Tibial nerve (tissue), 4 donors: ENCODE measurements around the gene CLIP3. TPM values are rescaled to one million over a fixed set of nuclear protein-coding genes. Genes with fewer than 3 reads are reported as not detected.
A peak's percentile ranks its signal among the peaks of the same experiment; 100 is the strongest.
"Not testable (repeated sequence)": the region's sequence is repeated elsewhere in the genome, so short reads cannot be mapped to it uniquely, and the experiment has no call there.

ENCODE experiments used
- DNase-seq, 2 donors: peaks; one replicate each; pipeline ENCODE4 v3.0.0-alpha.2; 2019; ENCODE audit warnings: low spot score in 2 of 2
- H3K27ac ChIP-seq, 4 donors: fragments of 200-600 bp; sonication (generic) in 3 of 4; one replicate each; pipeline ENCODE4 v1.5.1; 2017 to 2019; ENCODE audit warnings: mild to moderate bottlenecking in 1 of 4
- H3K27me3 ChIP-seq, 2 donors: fragments of 200-600 bp; sonication (generic) in 1 of 2; one replicate each; pipeline versions ENCODE4 v1.5.1 to v1.6.0; 2017 to 2019
- H3K36me3 ChIP-seq, 3 donors: fragments of 200-600 bp; sonication (generic); one replicate each; pipeline ENCODE4 v1.5.1; 2018 to 2019
- H3K4me1 ChIP-seq, 4 donors: fragments of 200-600 bp; sonication (generic) in 3 of 4; one replicate each; pipeline ENCODE4 v1.5.1; 2017 to 2019
- H3K4me3 ChIP-seq, 4 donors: fragments of 200-600 bp; sonication (generic) in 3 of 4; one replicate each; pipeline ENCODE4 v1.5.1; 2017 to 2019; ENCODE audit warnings: mild to moderate bottlenecking in 1 of 4, moderate library complexity in 1 of 4
- H3K9me3 ChIP-seq, 4 donors: fragments of 200-600 bp; sonication (generic) in 3 of 4; one replicate each; pipeline ENCODE4 v1.5.1; 2017 to 2019
- CTCF ChIP-seq, 5 experiments: fragments of 200-600 bp in 3 of 5; fragments of 450-650 bp in 2 of 5; sonication (generic) in 3 of 5; IDR thresholded peaks; one replicate each; pipeline ENCODE4 v1.5.1; 2016 to 2019; ENCODE audit warnings: antibody characterized with exemption in 5 of 5, mild to moderate bottlenecking in 3 of 5, moderate library complexity in 2 of 5
- EP300 ChIP-seq, 2 donors: sonication (generic); formaldehyde crosslinking; IDR thresholded peaks; one replicate each; pipeline ENCODE4 v1.6.1; 2017; ENCODE audit warnings: antibody characterized with exemption in 2 of 2, mild to moderate bottlenecking in 1 of 2
- POLR2A ChIP-seq, 2 donors: fragments of 450-650 bp; IDR thresholded peaks; one replicate each; pipeline ENCODE4 v1.6.1; 2017; ENCODE audit warnings: antibody characterized with exemption in 2 of 2, mild to moderate bottlenecking in 2 of 2, moderate library complexity in 2 of 2
- WGBS, 2 donors: methylation state at CpG; one replicate each; pipeline ENCODE4 v1.1.5; 2018; 5-methylcytosine and 5-hydroxymethylcytosine counted together
- total RNA-seq, 4 donors: library from RNA; depleted of rRNA; stranded (reverse); fragments of >200 nt; gene quantifications; one replicate each; pipeline ENCODE4 v1.1.0, GENCODE V29; 2016

The CLIP3 gene
- total RNA-seq, 4 donors from 2014 or later = 20.1 to 44.7 (median 24.6) TPM

GRCh38 chr19:36047835-36048234 lies 15.2 kb upstream of the CLIP3 start:
- H3K4me1 ChIP-seq = peaks cover 0 to 19% (median 8%) of the 10 kb centered on the region in 4 donors
- no peaks in the 10 kb centered on the region for H3K9me3 ChIP-seq
- no peak for DNase-seq
- no peaks in the 10 kb centered on the region for H3K36me3 ChIP-seq
- TF ChIP-seq POLR2A (IDR thresholded peaks at IDR 0.05) (no peak), EP300 (IDR thresholded peaks at IDR 0.05) (no peak), CTCF (IDR thresholded peaks at IDR 0.05) (no peak)
- peak overlapping the region in 2 of 4 donors; percentile 79 to 87 for H3K27ac ChIP-seq
- H3K4me3 ChIP-seq = no peak overlapping the region
- no peaks in the 10 kb centered on the region for H3K27me3 ChIP-seq

GRCh38 chr19:36046443-36047050 lies 13.9 kb upstream of the CLIP3 start:
- H3K36me3 ChIP-seq = no peaks in the 10 kb centered on the region
- H3K9me3 ChIP-seq = no peaks in the 10 kb centered on the region
- no peaks in the 10 kb centered on the region for H3K27me3 ChIP-seq
- WGBS, 2 donors = 52 to 61% methylated on average over 5 of the region's 5 CpGs
- TF ChIP-seq POLR2A (IDR thresholded peaks at IDR 0.05) = no peak
- TF ChIP-seq EP300 (IDR thresholded peaks at IDR 0.05) = peak in 1 of 2 donors; percentile 74
- peaks cover 0 to 27% (median 11%) of the 10 kb centered on the region in 4 donors for H3K4me1 ChIP-seq
- H3K4me3 ChIP-seq = no peak overlapping the region
- H3K27ac ChIP-seq = peak overlapping the region; percentile 38 to 87 (median 61)
- no peak for DNase-seq

- Histone ChIP-seq H3K27ac (peak overlapping the region in 2 of 4 donors; percentile 85 to 87), H3K9me3 (no peaks in the 10 kb centered on the region), H3K36me3 (peaks cover 1 to 12% (median 4%) of the 10 kb centered on the region in 3 donors), H3K27me3 (no peaks in the 10 kb centered on the region), H3K4me3 (no peak overlapping the region), H3K4me1 (peaks cover 0 to 31% (median 14%) of the 10 kb centered on the region in 4 donors)
- DNase-seq = no peak
- 80 to 83% methylated on average over 2 of the region's 2 CpGs for WGBS, 2 donors
- TF ChIP-seq CTCF (IDR thresholded peaks at IDR 0.05) = no peak
- TF ChIP-seq POLR2A (IDR thresholded peaks at IDR 0.05) = no peak
- no peak for TF ChIP-seq EP300 (IDR thresholded peaks at IDR 0.05)
Measured at GRCh38 chr19:36043952-36044351, 11.3 kb upstream of the CLIP3 start.

- Histone ChIP-seq H3K9me3 (no peaks in the 10 kb centered on the region), H3K36me3 (peaks cover 3 to 31% (median 4%) of the 10 kb centered on the region in 3 donors), H3K27ac (peak overlapping the region; percentile 55 to 87 (median 74)), H3K4me3 (no peak overlapping the region), H3K27me3 (no peaks in the 10 kb centered on the region), H3K4me1 (peaks cover 0 to 25% (median 8%) of the 10 kb centered on the region in 4 donors)
- 10% methylated on average over 3 of the region's 3 CpGs for WGBS, 2 donors
- peak in 1 of 2 donors; percentile 48 for TF ChIP-seq EP300 (IDR thresholded peaks at IDR 0.05)
- TF ChIP-seq CTCF (IDR thresholded peaks at IDR 0.05) = no peak
- DNase-seq = no peak
Measured at GRCh38 chr19:36041831-36042230, 9.2 kb upstream of the CLIP3 start.

- peaks cover 3 to 38% (median 4%) of the 10 kb centered on the region in 3 donors for H3K36me3 ChIP-seq
- H3K27me3 ChIP-seq, H3K9me3 ChIP-seq, DNase-seq, H3K4me3 ChIP-seq: not testable (repeated sequence)
- WGBS, 2 donors = 86 to 87% methylated on average over 6 of the region's 6 CpGs
- peaks cover 0 to 23% (median 7%) of the 10 kb centered on the region in 4 donors for H3K4me1 ChIP-seq
- peak overlapping the region; percentile 55 to 85 (median 74) for H3K27ac ChIP-seq
Measured at GRCh38 chr19:36041092-36041491, 8.4 kb upstream of the CLIP3 start.

- Histone ChIP-seq H3K27ac (peak overlapping the region in 2 of 4 donors; percentile 83 to 85), H3K36me3 (peaks cover 3 to 44% (median 4%) of the 10 kb centered on the region in 3 donors), H3K27me3 (no peaks in the 10 kb centered on the region), H3K4me3 (no peak overlapping the region), H3K4me1 (peaks cover 0 to 23% (median 7%) of the 10 kb centered on the region in 4 donors), H3K9me3 (no peaks in the 10 kb centered on the region)
- WGBS, 2 donors = 78 to 84% methylated on average over 6 of the region's 6 CpGs
- TF ChIP-seq CTCF (IDR thresholded peaks at IDR 0.05) (no peak), POLR2A (IDR thresholded peaks at IDR 0.05) (no peak), EP300 (IDR thresholded peaks at IDR 0.05) (no peak)
- DNase-seq = no peak
Measured at GRCh38 chr19:36040495-36040894, 7.8 kb upstream of the CLIP3 start.
